Naive thymus-derived CD4-positive, alpha-beta T cell (primary cell): ENCODE data around the gene ZBTB7C. TPM values are rescaled to one million over a fixed set of nuclear protein-coding genes. Genes with fewer than 3 reads are reported as not detected.

Experiments used
- ATAC-seq: fragments of 150-1000 bp; cut with Tn5 transposase; 2 replicates; pipeline ENCODE4 v1.10.0; 2021; ENCODE audit warnings: mild to moderate bottlenecking, moderate library complexity
- CTCF ChIA-PET: fragments of 350-600 bp; sonication (Branson Sonifier 250); formaldehyde crosslinking; loops from one replicate; lab custom pipeline; 2021; ENCODE audit warnings: antibody characterized with exemption; lab: Charles Lee
- POLR2A ChIA-PET: fragments of 350-600 bp; sonication (Branson Sonifier 250); formaldehyde crosslinking; loops from one replicate; lab custom pipeline; 2021; ENCODE audit warnings: antibody characterized with exemption, inconsistent platforms; lab: Charles Lee
- DNase-seq, 9 donors: peaks; one replicate each; pipeline versions ENCODE4 v3.0.0 to v3.0.0-alpha.2; 2020 to 2022; ENCODE audit warnings: mixed read lengths in 1 of 9
- H3K27ac ChIP-seq: one replicate; pipeline ENCODE4 v1.7.0; 2013; ENCODE audit warnings: mild to moderate bottlenecking, low read depth, low read length, moderate library complexity
- H3K27me3 ChIP-seq, 2 donors: one replicate each; pipeline ENCODE4 v1.7.0; 2013; ENCODE audit warnings: low read length in 2 of 2, mild to moderate bottlenecking in 2 of 2, moderate library complexity in 2 of 2; ENCODE audit not compliant: control insufficient read depth in 2 of 2, insufficient read depth in 2 of 2
- H3K36me3 ChIP-seq, 3 experiments: 1 replicate in 2 of 3; 2 replicates in 1 of 3; pipeline ENCODE4 v1.7.0; 2013; ENCODE audit warnings: low read length in 3 of 3, mild to moderate bottlenecking in 3 of 3, moderate library complexity in 1 of 3; ENCODE audit not compliant: insufficient read depth in 3 of 3, control insufficient read depth in 2 of 3
- H3K4me1 ChIP-seq, 2 donors: one replicate each; pipeline ENCODE4 v1.7.0; 2013; ENCODE audit warnings: low read length in 2 of 2, mild to moderate bottlenecking in 2 of 2, moderate library complexity in 1 of 2; ENCODE audit not compliant: control insufficient read depth in 2 of 2, insufficient read depth in 2 of 2
- H3K4me3 ChIP-seq: 2 replicates; pipeline ENCODE4 v1.7.0; 2013; ENCODE audit warnings: mild to moderate bottlenecking, low read length
- H3K9me3 ChIP-seq, 3 experiments: 1 replicate in 2 of 3; 2 replicates in 1 of 3; pipeline ENCODE4 v1.7.0; 2013; ENCODE audit warnings: low read length in 3 of 3; ENCODE audit not compliant: control insufficient read depth in 2 of 3
- H3K27ac Mint-ChIP-seq, 9 donors: one replicate each; pipeline ENCODE4 v1.8.0; 2020 to 2022; ENCODE audit warnings: mixed read lengths in 9 of 9, mild to moderate bottlenecking in 8 of 9, moderate library complexity in 5 of 9, inconsistent platforms in 2 of 9
- H3K27me3 Mint-ChIP-seq, 5 donors: one replicate each; pipeline ENCODE4 v1.8.0; 2021 to 2022; ENCODE audit warnings: mixed read lengths in 5 of 5, mild to moderate bottlenecking in 1 of 5
- H3K36me3 Mint-ChIP-seq, 5 donors: one replicate each; pipeline ENCODE4 v1.8.0; 2020 to 2022; ENCODE audit warnings: mixed read lengths in 5 of 5, mild to moderate bottlenecking in 3 of 5, inconsistent platforms in 1 of 5
- H3K4me1 Mint-ChIP-seq, 7 donors: one replicate each; pipeline ENCODE4 v1.8.0; 2020 to 2022; ENCODE audit warnings: mixed read lengths in 7 of 7, mild to moderate bottlenecking in 3 of 7, inconsistent platforms in 1 of 7
- H3K4me3 Mint-ChIP-seq, 10 donors: one replicate each; pipeline ENCODE4 v1.8.0; 2020 to 2022; ENCODE audit warnings: mild to moderate bottlenecking in 10 of 10, mixed read lengths in 10 of 10, moderate library complexity in 6 of 10, inconsistent platforms in 2 of 10
- H3K9me3 Mint-ChIP-seq, 11 donors: one replicate each; pipeline ENCODE4 v1.8.0; 2020 to 2022; ENCODE audit warnings: mixed read lengths in 11 of 11, mild to moderate bottlenecking in 4 of 11, inconsistent platforms in 1 of 11, moderate library complexity in 1 of 11
- intact Hi-C, 2 donors: fragments of 100-400 bp; cut with micrococcal nuclease; formaldehyde crosslinking; loops; one replicate each; pipeline ENCODE4 v1.15.1; 2023
- polyA plus RNA-seq, 2 donors: library from polyadenylated mRNA; unstranded; fragments of 300-500 nt; fragmentation: Illumina TruSeq; gene quantifications; one replicate each; pipeline ENCODE4 v1.2.3, GENCODE V29; 2021
- total RNA-seq, 6 experiments: library from RNA in 5 of 6; stranded (reverse) in 5 of 6; gene quantifications; 1 replicate in 5 of 6; 2 replicates in 1 of 6; pipeline ENCODE4 v1.2.3 and lab custom pipeline; 2021 to 2026

The ZBTB7C gene
- total and polyA plus RNA-seq, 7 experiments from 2014 or later: 0.51 TPM; not detected in 6

- Histone ChIP-seq H3K9me3 (no peaks in the 10 kb centered on the region), H3K4me1 (no peaks in the 10 kb centered on the region), H3K27me3 (no peaks in the 10 kb centered on the region), H3K4me3 (no peak overlapping the region), H3K27ac (no peak overlapping the region), H3K36me3 (no peaks in the 10 kb centered on the region)
- Mint-ChIP-seq H3K27me3 (peaks cover 22 to 45% (median 24%) of the 10 kb centered on the region in 5 donors), H3K9me3 (no peaks in the 10 kb centered on the region), H3K4me1 (peaks cover 0 to 8% (median 0%) of the 10 kb centered on the region in 7 donors), H3K27ac (no peak overlapping the region), H3K4me3 (no peak overlapping the region), H3K36me3 (no peaks in the 10 kb centered on the region)
- CTCF ChIA-PET: no interaction called here
- POLR2A ChIA-PET: no interaction called here
- no peak for ATAC-seq
- DNase-seq: no peak
- intact Hi-C loops: loop anchor here in 1 of 2 donors (5.0 kb wide), 1 partner anchor 147 kb away; no protein-coding TSS in a partner anchor
Observed at GRCh38 chr18:48024009-48024512, 385.1 kb downstream of the ZBTB7C start.

DNA sequence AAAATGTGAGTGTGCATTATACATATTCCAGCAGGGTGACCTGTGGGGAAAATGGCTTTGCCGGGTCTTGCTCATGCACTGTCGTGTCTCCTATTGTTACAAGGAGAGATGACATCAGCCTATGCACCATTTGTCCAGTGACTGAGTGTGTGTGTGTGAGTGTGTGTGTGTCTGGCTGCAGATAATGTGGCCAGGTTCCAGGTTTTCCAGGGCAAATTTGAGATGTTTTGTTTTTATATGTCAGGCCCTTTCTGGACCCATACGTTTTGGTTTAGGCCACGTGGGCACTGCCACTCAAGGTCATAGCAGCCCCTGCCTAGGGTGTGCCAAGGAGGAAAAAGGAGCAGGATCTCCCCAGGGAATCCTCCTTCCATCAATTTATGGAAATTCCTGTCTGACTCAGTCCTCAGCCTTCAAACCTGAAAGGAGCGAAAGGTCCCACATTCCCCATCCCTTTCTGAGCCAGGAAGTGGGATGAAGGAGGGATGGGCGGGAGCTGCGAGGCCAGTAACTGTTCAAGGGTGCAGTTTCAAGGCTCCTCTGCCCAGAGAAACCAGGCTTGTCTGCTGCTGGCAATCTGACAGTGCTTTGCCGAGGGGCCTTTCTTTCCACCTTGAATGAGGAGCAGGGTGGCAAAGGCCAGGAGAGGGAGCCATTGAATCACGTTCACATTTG, 385.7 kb downstream of the ZBTB7C start:
- peaks cover 24 to 51% (median 28%) of the 10 kb centered on the region in 5 donors for H3K27me3 Mint-ChIP-seq
- CTCF ChIA-PET: no interaction called here
- no peak overlapping the region for H3K4me3 Mint-ChIP-seq
- Histone ChIP-seq H3K4me3 (no peak overlapping the region), H3K27ac (no peak overlapping the region), H3K4me1 (no peaks in the 10 kb centered on the region), H3K36me3 (no peaks in the 10 kb centered on the region), H3K9me3 (no peaks in the 10 kb centered on the region), H3K27me3 (no peaks in the 10 kb centered on the region)
- ATAC-seq: no peak
- no peak for DNase-seq
- intact Hi-C loops: loop anchor here in 1 of 2 donors (2.0 to 5.0 kb wide), 3 partner anchors 93 to 423 kb away; partner anchors contain the start of gene SMAD2
- no peaks in the 10 kb centered on the region for H3K36me3 Mint-ChIP-seq
- peaks cover 0 to 8% (median 0%) of the 10 kb centered on the region in 7 donors for H3K4me1 Mint-ChIP-seq
- no peaks in the 10 kb centered on the region for H3K9me3 Mint-ChIP-seq
- POLR2A ChIA-PET: no interaction called here
- H3K27ac Mint-ChIP-seq: no peak overlapping the region

- H3K4me1 ChIP-seq: no peaks in the 10 kb centered on the region
- H3K27me3 Mint-ChIP-seq: peaks cover 24 to 55% (median 31%) of the 10 kb centered on the region in 5 donors
- CTCF ChIA-PET: interaction anchor here (1.2 kb wide), 1 partner anchor 248 kb away, joined by 4 read pairs; no protein-coding TSS in a partner anchor
- H3K27me3 ChIP-seq: no peaks in the 10 kb centered on the region
- H3K9me3 Mint-ChIP-seq: no peaks in the 10 kb centered on the region
- intact Hi-C loops: loop anchor here (1.0 to 5.0 kb wide), 5 partner anchors 91 to 424 kb away; partner anchors contain the start of gene SMAD2 (in 1 of the 2)
- H3K4me3 Mint-ChIP-seq: no peak overlapping the region
- H3K4me1 Mint-ChIP-seq: peaks cover 0 to 8% (median 0%) of the 10 kb centered on the region in 7 donors
- ATAC-seq: peak; percentile 74
- no peaks in the 10 kb centered on the region for H3K9me3 ChIP-seq
- no peak overlapping the region for H3K27ac ChIP-seq
- POLR2A ChIA-PET: no interaction called here
- H3K4me3 ChIP-seq: no peak overlapping the region
- H3K36me3 ChIP-seq: no peaks in the 10 kb centered on the region
- H3K36me3 Mint-ChIP-seq: no peaks in the 10 kb centered on the region
- DNase-seq: peak in 7 of 9 donors; percentile 10 to 56 (median 39)
- H3K27ac Mint-ChIP-seq: no peak overlapping the region
Observed at GRCh38 chr18:48022531-48023329, 386.5 kb downstream of the ZBTB7C start.

- DNase-seq (no peak), ATAC-seq (no peak)
- H3K4me3 ChIP-seq: no peak overlapping the region
- H3K9me3 ChIP-seq: no peaks in the 10 kb centered on the region
- no peaks in the 10 kb centered on the region for H3K4me1 ChIP-seq
- intact Hi-C loops: loop anchor here (1.0 to 5.0 kb wide), 5 partner anchors 91 to 425 kb away; partner anchors contain the start of gene SMAD2 (in 1 of the 2)
- Mint-ChIP-seq H3K27me3 (peaks cover 24 to 60% (median 36%) of the 10 kb centered on the region in 5 donors), H3K4me3 (no peak overlapping the region), H3K36me3 (no peaks in the 10 kb centered on the region), H3K27ac (no peak overlapping the region), H3K9me3 (no peaks in the 10 kb centered on the region), H3K4me1 (peaks cover 0 to 7% (median 0%) of the 10 kb centered on the region in 7 donors)
- no peak overlapping the region for H3K27ac ChIP-seq
- no peaks in the 10 kb centered on the region for H3K27me3 ChIP-seq
- no peaks in the 10 kb centered on the region for H3K36me3 ChIP-seq
- CTCF ChIA-PET: interaction anchor here (1.2 kb wide), 1 partner anchor 247 kb away, joined by 4 read pairs; no protein-coding TSS in a partner anchor
- POLR2A ChIA-PET: no interaction called here
Observed at GRCh38 chr18:48022021-48022420, 387.2 kb downstream of the ZBTB7C start.

DNA sequence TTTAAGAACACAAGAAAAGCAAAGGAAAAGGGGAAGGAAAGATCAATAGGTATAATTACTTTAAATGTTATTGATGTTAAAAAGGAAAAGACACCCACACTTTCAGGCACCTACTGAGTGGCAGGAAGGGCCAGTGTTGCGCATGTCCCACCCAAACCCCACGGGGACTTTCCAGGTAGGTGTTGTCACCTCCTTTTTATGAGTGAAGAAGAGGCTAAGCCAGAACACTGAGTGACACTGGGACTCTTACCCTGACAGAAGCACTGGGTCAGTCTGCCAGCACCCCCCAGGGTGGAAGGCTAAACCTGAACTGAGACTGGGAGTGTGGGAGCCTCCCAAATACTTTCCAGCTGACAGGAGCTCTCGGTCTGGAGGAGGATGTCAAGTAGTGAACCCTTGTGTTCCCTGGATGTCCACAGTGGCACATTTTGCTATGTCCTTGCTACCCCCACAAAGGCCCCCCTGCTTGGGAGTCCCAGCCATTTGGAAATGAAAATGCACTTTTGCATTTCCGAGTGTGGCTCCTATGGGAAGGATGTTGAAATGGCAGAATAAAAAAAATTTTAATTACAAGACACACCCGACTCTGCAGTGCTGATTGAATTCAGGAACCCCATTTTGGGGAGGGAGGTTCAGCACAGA, 387.8 kb downstream of the ZBTB7C start:
- intact Hi-C loops: loop anchor here in 1 of 2 donors (5.0 kb wide), 1 partner anchor 144 kb away; no protein-coding TSS in a partner anchor
- peaks cover 0 to 3% of the 10 kb centered on the region in 2 donors for H3K27me3 ChIP-seq
- H3K27ac ChIP-seq: no peak overlapping the region
- H3K27ac Mint-ChIP-seq: peak overlapping the region in 1 of 9 donors; percentile 28
- H3K36me3 Mint-ChIP-seq: no peaks in the 10 kb centered on the region
- POLR2A ChIA-PET: no interaction called here
- H3K4me1 ChIP-seq: no peaks in the 10 kb centered on the region
- H3K9me3 Mint-ChIP-seq: peaks cover 0 to 5% (median 0%) of the 10 kb centered on the region in 11 donors
- H3K36me3 ChIP-seq: no peaks in the 10 kb centered on the region
- H3K4me3 Mint-ChIP-seq: no peak overlapping the region
- peaks cover 28 to 64% (median 36%) of the 10 kb centered on the region in 5 donors for H3K27me3 Mint-ChIP-seq
- no peak for DNase-seq
- H3K9me3 ChIP-seq: no peaks in the 10 kb centered on the region
- H3K4me3 ChIP-seq: no peak overlapping the region
- no peak for ATAC-seq
- CTCF ChIA-PET: interaction anchor here (1.2 kb wide), 1 partner anchor 247 kb away, joined by 4 read pairs; no protein-coding TSS in a partner anchor
- peaks cover 0 to 7% (median 0%) of the 10 kb centered on the region in 7 donors for H3K4me1 Mint-ChIP-seq
